HEK293 (cell line): ENCODE data around the gene ARFIP2.

Source experiments
- CTCF ChIA-PET: fragments of 350-600 bp; formaldehyde crosslinking; extraction: SDS; loops from one replicate; lab custom pipeline; 2021; ENCODE audit warnings: antibody characterized with exemption; lab: Yijun Ruan, JAX
- POLR2A ChIA-PET: fragments of 300-600 bp; formaldehyde crosslinking; extraction: SDS; loops from one replicate; lab custom pipeline; 2020; ENCODE audit warnings: antibody characterized with exemption, inconsistent platforms; lab: Yijun Ruan, JAX
- H3K27ac ChIP-seq: fragments of 200-500 bp; sonication (Bioruptor generic); 2 replicates; pipeline ENCODE4 v1.5.1; 2014; ENCODE audit warnings: low read depth, low read length, control low read depth, inconsistent platforms; ENCODE audit errors: extremely low read depth
- H3K36me3 ChIP-seq, 2 experiments: fragments of 200-500 bp in 1 of 2; sonication (Bioruptor generic) in 1 of 2; 1 replicate in 1 of 2; 2 replicates in 1 of 2; pipeline ENCODE4 v1.5.1; 2014 to 2017; ENCODE audit warnings: inconsistent platforms in 2 of 2, low read length in 2 of 2; ENCODE audit not compliant: control insufficient read depth in 2 of 2, insufficient read depth in 1 of 2
- H3K4me1 ChIP-seq: fragments of 200-500 bp; sonication (Bioruptor generic); 2 replicates; pipeline ENCODE4 v1.5.1; 2014; ENCODE audit warnings: mild to moderate bottlenecking, low read length, inconsistent platforms; ENCODE audit not compliant: control insufficient read depth, insufficient read depth
- H3K4me3 ChIP-seq: 2 replicates; pipeline ENCODE4 v1.5.1; 2011; ENCODE audit warnings: low read depth, mild to moderate bottlenecking, control low read depth, low read length, moderate library complexity
- H3K9me3 ChIP-seq: fragments of 200-500 bp; sonication (Bioruptor generic); 2 replicates; pipeline ENCODE4 v1.5.1; 2014; ENCODE audit warnings: low read depth, low read length, inconsistent platforms; ENCODE audit not compliant: control insufficient read depth, insufficient read depth
- CTCF ChIP-seq: fragments of 450-650 bp; formaldehyde crosslinking; IDR thresholded peaks from 2 replicates; pipeline ENCODE4 v1.5.1; 2016; ENCODE audit warnings: missing biosample characterization, missing genetic modification characterization
- FEZF1 ChIP-seq: fragments of 450-650 bp; formaldehyde crosslinking; IDR thresholded peaks from 2 replicates; pipeline ENCODE4 v1.5.1; 2016; ENCODE audit warnings: missing biosample characterization, missing genetic modification characterization
- SCRT2 ChIP-seq: fragments of 450-650 bp; formaldehyde crosslinking; IDR thresholded peaks from 2 replicates; pipeline ENCODE4 v1.5.1; 2016; ENCODE audit warnings: missing biosample characterization, missing genetic modification characterization
- ZBTB1 ChIP-seq: fragments of 450-650 bp; formaldehyde crosslinking; IDR thresholded peaks from 2 replicates; pipeline ENCODE4 v1.5.1; 2016; ENCODE audit warnings: missing biosample characterization, missing genetic modification characterization
- ZNF133 ChIP-seq: fragments of 450-650 bp; formaldehyde crosslinking; IDR thresholded peaks from 2 replicates; pipeline ENCODE4 v1.5.1; 2016; ENCODE audit warnings: missing biosample characterization, missing genetic modification characterization
- ZNF175 ChIP-seq: fragments of 450-650 bp; formaldehyde crosslinking; IDR thresholded peaks from 2 replicates; pipeline ENCODE4 v1.5.1; 2016; ENCODE audit warnings: missing biosample characterization, missing genetic modification characterization
- ZNF23 ChIP-seq: fragments of 450-650 bp; formaldehyde crosslinking; IDR thresholded peaks from 2 replicates; pipeline ENCODE4 v1.5.1; 2016; ENCODE audit warnings: missing biosample characterization, missing genetic modification characterization, borderline replicate concordance
- ZNF391 ChIP-seq: fragments of 450-650 bp; formaldehyde crosslinking; IDR thresholded peaks from 2 replicates; pipeline ENCODE4 v1.5.1; 2016; ENCODE audit warnings: low read depth, missing biosample characterization, missing genetic modification characterization, borderline replicate concordance
- ZNF426 ChIP-seq: fragments of 450-650 bp; formaldehyde crosslinking; IDR thresholded peaks from 2 replicates; pipeline ENCODE4 v1.5.1; 2017; ENCODE audit warnings: missing biosample characterization, missing genetic modification characterization, mild to moderate bottlenecking, inconsistent platforms, moderate library complexity
- ZNF514 ChIP-seq: fragments of 450-650 bp; formaldehyde crosslinking; IDR thresholded peaks from 2 replicates; pipeline ENCODE4 v1.5.1; 2016; ENCODE audit warnings: missing biosample characterization, missing genetic modification characterization
- ZNF548 ChIP-seq: fragments of 450-650 bp; formaldehyde crosslinking; IDR thresholded peaks from 2 replicates; pipeline ENCODE4 v1.5.1; 2016; ENCODE audit warnings: missing biosample characterization, missing genetic modification characterization
- ZNF768 ChIP-seq: fragments of 450-650 bp; formaldehyde crosslinking; IDR thresholded peaks from 2 replicates; pipeline ENCODE4 v1.5.1; 2018; ENCODE audit warnings: missing biosample characterization, mild to moderate bottlenecking, missing genetic modification characterization
- TF ChIP-seq, protein P1 (sequence below): fragments of 450-650 bp; formaldehyde crosslinking; IDR thresholded peaks from 2 replicates; pipeline ENCODE4 v1.5.1; 2016; ENCODE audit warnings: missing biosample characterization, missing genetic modification characterization
- TF ChIP-seq, protein P2 (sequence below): fragments of 450-650 bp; formaldehyde crosslinking; IDR thresholded peaks from 2 replicates; pipeline ENCODE4 v1.5.1; 2017; ENCODE audit warnings: missing biosample characterization, missing genetic modification characterization

The ARFIP2 gene

GRCh38 chr11:6448574-6448973 lies 32.6 kb downstream of the ARFIP2 start (continued):
- no peak for TF ChIP-seq ZNF23 (tag by site-specific recombination)

DNA sequence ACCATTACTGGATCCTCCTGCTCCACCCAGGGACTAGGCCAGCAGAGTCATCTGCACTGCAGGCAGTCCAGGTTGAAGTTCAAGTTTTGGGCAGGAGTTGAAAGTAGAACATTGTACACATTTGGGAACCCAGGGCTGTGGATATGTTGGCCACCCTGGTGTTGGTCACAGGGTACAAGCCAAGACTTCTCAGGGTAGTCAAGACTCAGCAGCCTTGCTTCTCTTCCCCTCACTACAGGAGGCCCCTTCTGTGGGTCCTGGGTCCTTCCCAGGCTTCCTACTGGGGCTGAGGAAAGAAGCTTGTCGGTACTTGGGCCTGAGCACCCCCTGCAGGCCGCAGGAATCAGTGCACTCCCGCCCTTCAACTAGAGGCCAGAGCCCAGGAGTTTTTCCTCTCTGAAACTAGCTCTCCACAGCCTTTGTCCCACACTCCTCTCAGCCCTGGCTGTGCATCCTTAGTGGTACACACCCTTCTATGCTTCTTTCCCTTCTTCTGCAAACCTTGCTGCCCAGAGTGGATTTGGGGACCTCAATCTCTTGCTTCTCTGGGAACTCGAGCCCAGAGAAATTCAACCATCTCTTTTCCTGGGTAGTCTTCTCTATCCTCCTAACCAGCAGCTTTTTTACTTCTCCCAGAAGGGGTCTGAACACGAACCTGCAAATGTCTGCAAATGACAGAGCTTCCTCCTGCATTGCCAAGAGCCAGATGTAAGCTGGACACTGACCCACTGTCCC lies 37.7 kb downstream of the ARFIP2 start:
- peaks cover 0 to 8% of the 10 kb centered on the region in 2 experiments; a peak in 1 of 3 replicates for H3K36me3 ChIP-seq
- no peak for TF ChIP-seq ZNF514
- TF ChIP-seq CTCF (tag by site-specific recombination): 0 out of 2 replicates have a peak, but pooled peaks have one; percentile 25
- H3K9me3 ChIP-seq: no peaks in the 10 kb centered on the region
- H3K27ac ChIP-seq: no peak overlapping the region
- no peak overlapping the region for H3K4me3 ChIP-seq
- POLR2A ChIA-PET: interaction anchor here (0.7 to 1.5 kb wide), 5 partner anchors 24 to 64 kb away, joined by 3 to 4 read pairs (median 3); partner anchors contain the start of genes APBB1 and SMPD1
- H3K4me1 ChIP-seq: no peaks in the 10 kb centered on the region
- CTCF ChIA-PET: interaction anchor here (0.5 to 11.2 kb wide), 34 partner anchors 9 to 1748 kb away, joined by 3 to 228 read pairs (median 4); partner anchors contain the start of genes SMPD1, TIMM10B and TRIM3

DNA sequence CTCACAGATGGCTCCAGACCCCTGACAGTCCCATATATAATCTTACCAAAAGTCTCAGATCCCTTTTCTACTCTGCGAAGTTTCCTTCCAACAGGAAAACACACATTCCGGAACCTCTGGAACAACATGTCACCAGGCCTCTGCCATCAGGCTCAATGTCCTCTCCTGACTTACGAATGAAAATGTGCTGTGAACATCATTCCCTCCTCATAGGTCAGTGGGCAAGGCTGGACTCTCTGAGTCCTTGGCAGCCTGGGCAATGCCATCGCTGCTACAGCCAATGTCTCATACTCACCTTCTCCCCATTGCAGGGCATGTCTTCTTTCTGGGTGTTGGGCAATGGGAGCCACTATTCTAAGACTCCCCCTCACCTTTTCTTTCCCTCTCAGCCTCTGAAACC lies 38.7 kb downstream of the ARFIP2 start:
- ChIA-PET POLR2A (no interaction called here), CTCF (interaction anchor here (0.7 to 11.2 kb wide), 9 partner anchors 16 to 1579 kb away, joined by 3 to 228 read pairs (median 8); partner anchors contain the start of gene SMPD1)
- Histone ChIP-seq H3K4me3 (no peak overlapping the region), H3K36me3 (peaks cover 0 to under 1% of the 10 kb centered on the region in 2 experiments; a peak in 1 of 3 replicates), H3K27ac (no peak overlapping the region), H3K4me1 (no peaks in the 10 kb centered on the region), H3K9me3 (no peaks in the 10 kb centered on the region)
- TF ChIP-seq ZNF768 (tag by site-specific recombination) (no peak), SCRT2 (no peak), ZNF133 (tag by site-specific recombination) (no peak), ZBTB1 (no peak), ZNF548 (no peak)

DNA sequence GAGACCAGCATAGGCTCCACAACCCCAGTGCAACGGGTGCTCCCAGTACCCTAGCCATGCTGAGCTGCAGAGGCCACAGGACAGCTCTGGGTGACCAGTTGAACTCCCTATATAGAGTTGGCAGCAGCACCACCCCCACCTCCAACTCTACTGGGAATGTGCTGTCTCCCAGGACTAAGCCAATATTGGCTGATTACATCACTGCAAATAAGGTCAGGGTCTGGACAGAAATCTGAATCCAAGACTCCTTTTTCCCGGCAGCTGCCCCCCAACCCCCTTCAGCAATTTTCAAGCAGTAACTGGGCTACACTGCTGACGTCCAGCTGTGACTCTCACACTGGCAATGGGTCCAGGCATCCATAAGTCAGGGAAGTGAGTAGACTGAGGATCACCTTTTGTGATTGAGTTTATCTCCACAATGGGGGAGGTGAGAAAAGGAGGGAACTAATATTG lies 40.2 kb downstream of the ARFIP2 start, which contains the start of gene HPX:
HPX (minus strand) TSS at position 82 of the 453 bp plus-strand sequence; CDS start at position 58, 24 bp downstream.
- Histone ChIP-seq H3K4me1 (no peaks in the 10 kb centered on the region), H3K36me3 (no peaks in the 10 kb centered on the region), H3K27ac (no peak within 1 kb of the TSS), H3K9me3 (no peaks in the 10 kb centered on the region), H3K4me3 (no peak within 1 kb of the TSS)
- POLR2A ChIA-PET: no interaction called here
- TF ChIP-seq, protein P1, sequence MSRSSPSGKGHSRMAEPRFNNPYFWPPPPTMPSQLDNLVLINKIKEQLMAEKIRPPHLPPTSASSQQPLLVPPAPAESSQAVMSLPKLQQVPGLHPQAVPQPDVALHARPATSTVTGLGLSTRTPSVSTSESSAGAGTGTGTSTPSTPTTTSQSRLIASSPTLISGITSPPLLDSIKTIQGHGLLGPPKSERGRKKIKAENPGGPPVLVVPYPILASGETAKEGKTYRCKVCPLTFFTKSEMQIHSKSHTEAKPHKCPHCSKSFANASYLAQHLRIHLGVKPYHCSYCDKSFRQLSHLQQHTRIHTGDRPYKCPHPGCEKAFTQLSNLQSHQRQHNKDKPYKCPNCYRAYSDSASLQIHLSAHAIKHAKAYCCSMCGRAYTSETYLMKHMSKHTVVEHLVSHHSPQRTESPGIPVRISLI (tag by site-specific recombination): no peak
- TF ChIP-seq ZNF175 (tag by site-specific recombination) (no peak), FEZF1 (tag by site-specific recombination) (no peak), ZNF391 (tag by site-specific recombination) (no peak), ZNF426 (tag by site-specific recombination) (no peak), ZNF768 (tag by site-specific recombination) (no peak)
- TF ChIP-seq, protein P2, sequence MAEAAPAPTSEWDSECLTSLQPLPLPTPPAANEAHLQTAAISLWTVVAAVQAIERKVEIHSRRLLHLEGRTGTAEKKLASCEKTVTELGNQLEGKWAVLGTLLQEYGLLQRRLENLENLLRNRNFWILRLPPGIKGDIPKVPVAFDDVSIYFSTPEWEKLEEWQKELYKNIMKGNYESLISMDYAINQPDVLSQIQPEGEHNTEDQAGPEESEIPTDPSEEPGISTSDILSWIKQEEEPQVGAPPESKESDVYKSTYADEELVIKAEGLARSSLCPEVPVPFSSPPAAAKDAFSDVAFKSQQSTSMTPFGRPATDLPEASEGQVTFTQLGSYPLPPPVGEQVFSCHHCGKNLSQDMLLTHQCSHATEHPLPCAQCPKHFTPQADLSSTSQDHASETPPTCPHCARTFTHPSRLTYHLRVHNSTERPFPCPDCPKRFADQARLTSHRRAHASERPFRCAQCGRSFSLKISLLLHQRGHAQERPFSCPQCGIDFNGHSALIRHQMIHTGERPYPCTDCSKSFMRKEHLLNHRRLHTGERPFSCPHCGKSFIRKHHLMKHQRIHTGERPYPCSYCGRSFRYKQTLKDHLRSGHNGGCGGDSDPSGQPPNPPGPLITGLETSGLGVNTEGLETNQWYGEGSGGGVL (tag by site-specific recombination): no peak
- CTCF ChIA-PET: interaction anchor here (0.6 to 11.2 kb wide), 9 partner anchors 12 to 242 kb away, joined by 3 to 228 read pairs (median 5); partner anchors contain the start of gene MRPL17
